GM12878 (cell line): ENCODE measurements around the gene PGLYRP3. TPM values are rescaled to one million over a fixed set of nuclear protein-coding genes. Genes with fewer than 3 reads are reported as not detected.

Experiments used
- ATAC-seq: fragments of 200-7000 bp; cut with Tn5 transposase; 3 replicates; pipeline ENCODE4 v1.9.1; 2020; ENCODE audit warnings: mild to moderate bottlenecking, moderate library complexity
- BruUV-seq: library from RNA; stranded (reverse); fragments of 400-500 nt; replicated peaks from 2 replicates; lab custom pipeline; 2021; lab: Mats Ljungman, UMichigan
- CTCF ChIA-PET: fragments of 300-600 bp; sonication (Branson Sonifier 250); formaldehyde crosslinking; extraction: SDS; loops from one replicate; lab custom pipeline; 2021; ENCODE audit warnings: inconsistent platforms; lab: Yijun Ruan, JAX
- POLR2A ChIA-PET: fragments of 350-600 bp; formaldehyde crosslinking; extraction: SDS; loops from one replicate; lab custom pipeline; 2021; ENCODE audit warnings: inconsistent platforms; lab: Charles Lee
- RAD21 ChIA-PET: fragments of 300-600 bp; sonication (Branson Sonifier 250); formaldehyde crosslinking; loops from one replicate; lab custom pipeline; 2023; ENCODE audit warnings: antibody characterized with exemption; ENCODE audit not compliant: unreplicated experiment; lab: Charles Lee
- SMC1A ChIA-PET: fragments of 300-600 bp; sonication (Branson Sonifier 250); formaldehyde crosslinking; loops from one replicate; lab custom pipeline; 2023; ENCODE audit not compliant: unreplicated experiment, uncharacterized antibody; lab: Charles Lee
- DNase-seq: peaks from one replicate; pipeline ENCODE4 v3.0.0-alpha.2; 2011; ENCODE audit warnings: low read depth, low spot score
- FAIRE-seq: peaks from 3 replicates; lab custom pipeline; 2011; peaks lifted over from hg19 to GRCh38; lab: Jason Lieb, UNC
- H2AFZ ChIP-seq: 2 replicates; pipeline ENCODE4 v1.6.0; 2011; ENCODE audit warnings: low read depth, low read length, control low read depth; ENCODE audit not compliant: control insufficient read depth
- H3K27ac ChIP-seq: 2 replicates; pipeline ENCODE4 v1.5.1; 2011; ENCODE audit warnings: control low read depth; ENCODE audit not compliant: control insufficient read depth, insufficient read depth
- H3K27me3 ChIP-seq, 2 experiments: replicated peaks in 1 of 2; 2 replicates each; pipeline versions ENCODE4 v1.6.0 to v1.6.1; 2011; ENCODE audit warnings: low read length in 1 of 2; ENCODE audit not compliant: control insufficient read depth in 2 of 2, insufficient read depth in 2 of 2
- H3K36me3 ChIP-seq, 2 experiments: 2 replicates each; pipeline ENCODE4 v1.5.1; 2011; ENCODE audit warnings: low read length in 1 of 2; ENCODE audit not compliant: control insufficient read depth in 2 of 2, insufficient read depth in 2 of 2
- H3K4me1 ChIP-seq: 2 replicates; pipeline ENCODE4 v1.6.1; 2011; ENCODE audit warnings: mild to moderate bottlenecking, low read length, moderate library complexity, mixed read lengths; ENCODE audit not compliant: control insufficient read depth, insufficient read depth
- H3K4me2 ChIP-seq: 2 replicates; pipeline ENCODE4 v1.6.0; 2011; ENCODE audit warnings: control low read depth; ENCODE audit not compliant: control insufficient read depth, insufficient read depth
- H3K4me3 ChIP-seq: fragments of 200-600 bp; sonication (generic); 2 replicates; pipeline ENCODE4 v1.5.1; 2016
- H3K79me2 ChIP-seq: 2 replicates; pipeline ENCODE4 v1.6.0; 2011; ENCODE audit warnings: low read length; ENCODE audit not compliant: control insufficient read depth, insufficient read depth
- H3K9ac ChIP-seq: 2 replicates; pipeline ENCODE4 v1.8.0; 2011; ENCODE audit warnings: low read length, control low read depth, mixed read lengths; ENCODE audit not compliant: control insufficient read depth, insufficient read depth
- H3K9me3 ChIP-seq: replicated peaks from 3 replicates; pipeline ENCODE4 v1.5.1; 2011; ENCODE audit warnings: mild to moderate bottlenecking, low read length; ENCODE audit not compliant: control insufficient read depth, insufficient read depth
- H4K20me1 ChIP-seq: 2 replicates; pipeline ENCODE4 v1.6.0; 2011; ENCODE audit not compliant: control insufficient read depth, insufficient read depth
- BACH1 ChIP-seq: fragments of 450-650 bp; IDR thresholded peaks from 2 replicates; pipeline ENCODE4 v1.6.1; 2017; ENCODE audit warnings: mild to moderate bottlenecking, borderline replicate concordance
- CEBPZ ChIP-seq: fragments of 150-350 bp; IDR thresholded peaks from 2 replicates; pipeline ENCODE4 v1.6.1; 2016; ENCODE audit warnings: low read depth, low read length
- ETV6 ChIP-seq, 2 experiments: fragments of 450-650 bp in 1 of 2; IDR thresholded peaks in 1 of 2; conservative IDR thresholded peaks in 1 of 2; 2 replicates each; pipeline ENCODE4 v1.6.1; 2014; ENCODE audit warnings: antibody characterized with exemption in 1 of 2, borderline replicate concordance in 1 of 2, low read depth in 1 of 2, mild to moderate bottlenecking in 1 of 2, moderate library complexity in 1 of 2
- FOXM1 ChIP-seq: IDR thresholded peaks from 2 replicates; pipeline ENCODE4 v1.6.1; 2012; ENCODE audit warnings: low read depth, mild to moderate bottlenecking, inconsistent platforms, low read length, moderate library complexity
- GABPA ChIP-seq: IDR thresholded peaks from 2 replicates; pipeline ENCODE4 v1.6.1; 2014; ENCODE audit warnings: antibody characterized with exemption, low read depth, mild to moderate bottlenecking, inconsistent platforms
- IRF5 ChIP-seq: fragments of 450-650 bp; IDR thresholded peaks from 2 replicates; pipeline ENCODE4 v1.6.1; 2017; ENCODE audit warnings: borderline replicate concordance
- KLF5 ChIP-seq: fragments of 450-650 bp; IDR thresholded peaks from 2 replicates; pipeline ENCODE4 v1.6.1; 2014; ENCODE audit warnings: mild to moderate bottlenecking; ENCODE audit not compliant: partially characterized antibody
- MEF2A ChIP-seq: IDR thresholded peaks from 2 replicates; pipeline ENCODE4 v1.6.1; 2011; ENCODE audit warnings: low read depth, mild to moderate bottlenecking, low read length, moderate library complexity; ENCODE audit not compliant: insufficient read depth
- MTA2 ChIP-seq: fragments of 450-650 bp; IDR thresholded peaks from 2 replicates; pipeline ENCODE4 v1.6.1; 2016; ENCODE audit warnings: low read depth, mild to moderate bottlenecking, moderate library complexity
- MXI1 ChIP-seq: fragments of 150-350 bp; IDR thresholded peaks from 2 replicates; pipeline ENCODE4 v1.6.1; 2011; ENCODE audit warnings: low read depth, mild to moderate bottlenecking, inconsistent platforms, low read length, improper control_type of control experiment
- NRF1 ChIP-seq: conservative IDR thresholded peaks from 2 replicates; pipeline ENCODE4 v1.6.1; 2011; ENCODE audit warnings: mild to moderate bottlenecking, low read depth, low read length, improper control_type of control experiment
- PML ChIP-seq: IDR thresholded peaks from 2 replicates; pipeline ENCODE4 v1.6.1; 2012; ENCODE audit warnings: low read length, inconsistent platforms
- TCF12 ChIP-seq: IDR thresholded peaks from 2 replicates; pipeline ENCODE4 v1.6.1; 2011; ENCODE audit warnings: low read depth, mild to moderate bottlenecking, low read length
- TCF3 ChIP-seq: IDR thresholded peaks from 2 replicates; pipeline ENCODE4 v1.6.1; 2012; ENCODE audit warnings: low read depth, mild to moderate bottlenecking, low read length, borderline replicate concordance; ENCODE audit not compliant: insufficient read depth
- ZNF274 ChIP-seq: IDR thresholded peaks from one replicate; pipeline ENCODE4 v1.8.0; 2011; ENCODE audit not compliant: insufficient read length, insufficient read depth
- WGBS: methylation state at CpG from one replicate; pipeline ENCODE4 v1.1.6; 2016; ENCODE audit warnings: low lambda C conversion rate; ENCODE audit not compliant: insufficient replicate concordance, insufficient coverage; ENCODE audit errors: missing lambda C conversion rate; 5-methylcytosine and 5-hydroxymethylcytosine counted together
- in situ Hi-C: fragments of 300-500 bp; cut with MboI; formaldehyde crosslinking; loops from 9 replicates; pipeline ENCODE4 v1.14.3; 2018; ENCODE audit warnings: mixed read lengths
- intact Hi-C: fragments of 100-400 bp; cut with micrococcal nuclease; formaldehyde crosslinking; loops from one replicate; pipeline ENCODE4 v1.14.2; 2022; ENCODE audit not compliant: unreplicated experiment
- polyA plus RNA-seq, 11 experiments: library from polyadenylated mRNA; depleted of rRNA in 4 of 11; unstranded in 6 of 11; stranded (reverse) in 5 of 11; fragments of >200 nt; fragmentation: Nextera tagmentation in 4 of 11; fragmentation: Illumina TruSeq in 1 of 11; extraction: Ambion mirVana in 4 of 11; extraction: Trizol in 1 of 11; gene quantifications; 1 replicate in 1 of 11; 2 replicates in 10 of 11; pipeline versions ENCODE4 v1.2.1 to v1.2.3, GENCODE V29; 2011 to 2016; ENCODE audit warnings: inconsistent platforms in 2 of 11, missing spikeins in 2 of 11, low read depth in 1 of 11
- total RNA-seq, 4 experiments: library from RNA; depleted of rRNA in 3 of 4; stranded (reverse); fragments of >200 nt in 3 of 4; fragmentation: Illumina TruSeq in 1 of 4; extraction: Trizol in 1 of 4; gene quantifications; 2 replicates each; pipeline versions ENCODE4 v1.2.1 to v1.2.3, GENCODE V29; 2013 to 2021

The PGLYRP3 gene
- total and polyA plus RNA-seq, 10 of the 15 experiments (the other 5 are each of a cell fraction or from before 2014, with no cell fraction given): 0.10 to 0.49 (median 0.18) TPM; not detected in 7

GRCh38 chr1:153302308-153302707, 10.4 kb downstream of the PGLYRP3 start (continued):
- no peak for TF ChIP-seq CEBPZ
- no peak for TF ChIP-seq PML
- TF ChIP-seq FOXM1: no peak
- no peak for TF ChIP-seq ETV6 (conservative IDR thresholded peaks at IDR 0.05 in 1 of 2, IDR thresholded peaks at IDR 0.05 in 1 of 2; ENCODE audit: borderline replicate concordance in 1 of 2, low read depth in 1 of 2)
- no peak for TF ChIP-seq TCF12
- TF ChIP-seq MEF2A: no peak

- H3K9me3 ChIP-seq: no peaks in the 10 kb centered on the region
- ChIA-PET POLR2A (no interaction called here), SMC1A (interaction anchor here (0.9 kb wide), 1 partner anchor 31 kb away, joined by 3 read pairs; no protein-coding TSS in a partner anchor), RAD21 (no interaction called here), CTCF (interaction anchor here (1.1 kb wide), 1 partner anchor 201 kb away, joined by 3 read pairs; no protein-coding TSS in a partner anchor)
- H2AFZ ChIP-seq: no peak overlapping the region
- intact Hi-C loops (no loop called here), in situ Hi-C loops (no loop called here)
- H3K36me3 ChIP-seq: no peaks in the 10 kb centered on the region
- H3K9ac ChIP-seq: no peak overlapping the region
- H3K27me3 ChIP-seq: no peaks in the 10 kb centered on the region
- no peak overlapping the region for H3K27ac ChIP-seq
- no peak overlapping the region for H3K4me3 ChIP-seq
- H3K4me2 ChIP-seq: no peak overlapping the region
- FAIRE-seq (no peak), DNase-seq (no peak), ATAC-seq (no peak)
- H4K20me1 ChIP-seq: no peaks in the 10 kb centered on the region
- H3K79me2 ChIP-seq: no peaks in the 10 kb centered on the region
- peaks cover 9% of the 10 kb centered on the region for H3K4me1 ChIP-seq
- 16% methylated on average over 9 of the region's 9 CpGs for WGBS
- no TSS peak for BruUV-seq
- no peak for TF ChIP-seq ZNF274
- TF ChIP-seq KLF5: no peak
- TF ChIP-seq MXI1: no peak
- no peak for TF ChIP-seq NRF1
- no peak for TF ChIP-seq IRF5
- no peak for TF ChIP-seq GABPA
- no peak for TF ChIP-seq MTA2
- TF ChIP-seq TCF3: no peak
- no peak for TF ChIP-seq BACH1
Observed at GRCh38 chr1:153293851-153294250, 18.9 kb downstream of the PGLYRP3 start.
